MCF 10A (cell line): ENCODE results near the gene BLOC1S6. TPM values are rescaled to one million over a fixed set of nuclear protein-coding genes. Genes with fewer than 3 reads are reported as not detected.
A peak's percentile ranks its signal among the peaks of the same experiment; 100 is the strongest.

Source experiments
- BruUV-seq: library from RNA; stranded (reverse); fragments of 400-500 nt; replicated peaks from 2 replicates; lab custom pipeline; 2021; lab: Mats Ljungman, UMichigan
- CTCF ChIA-PET: fragments of 300-600 bp; sonication (Branson Sonifier 250); formaldehyde crosslinking; extraction: SDS; loops from one replicate; lab custom pipeline; 2021; ENCODE audit warnings: antibody characterized with exemption, inconsistent platforms; lab: Yijun Ruan, JAX
- POLR2A ChIA-PET: fragments of 300-600, 350-650 bp; sonication (Branson Sonifier 250); formaldehyde crosslinking; extraction: SDS; loops from one replicate; lab custom pipeline; 2020; ENCODE audit warnings: antibody characterized with exemption, inconsistent platforms; lab: Yijun Ruan, JAX
- DNase-seq: peaks from one replicate; pipeline ENCODE4 v3.0.0-alpha.2; 2018; ENCODE audit not compliant: unreplicated experiment
- H3K27ac Mint-ChIP-seq: one replicate; pipeline ENCODE4 v1.8.0; 2022; ENCODE audit warnings: mild to moderate bottlenecking, low read depth, mixed read lengths; ENCODE audit not compliant: unreplicated experiment
- H3K27me3 Mint-ChIP-seq: one replicate; pipeline ENCODE4 v1.8.0; 2022; ENCODE audit warnings: mixed read lengths; ENCODE audit not compliant: insufficient read depth, unreplicated experiment
- H3K36me3 Mint-ChIP-seq: one replicate; pipeline ENCODE4 v1.8.0; 2022; ENCODE audit warnings: mild to moderate bottlenecking, moderate library complexity, mixed read lengths; ENCODE audit not compliant: insufficient read depth, unreplicated experiment
- H3K4me1 Mint-ChIP-seq: one replicate; pipeline ENCODE4 v1.8.0; 2022; ENCODE audit warnings: mixed read lengths; ENCODE audit not compliant: insufficient read depth, unreplicated experiment
- H3K4me3 Mint-ChIP-seq: one replicate; pipeline ENCODE4 v1.8.0; 2022; ENCODE audit warnings: mild to moderate bottlenecking, moderate library complexity, mixed read lengths; ENCODE audit not compliant: unreplicated experiment
- H3K9me3 Mint-ChIP-seq: one replicate; pipeline ENCODE4 v1.8.0; 2022; ENCODE audit warnings: mixed read lengths; ENCODE audit not compliant: unreplicated experiment
- CTCF ChIP-seq: fragments of 200-600 bp; IDR thresholded peaks from one replicate; pipeline ENCODE4 v1.8.0; 2022; ENCODE audit warnings: antibody characterized with exemption, mild to moderate bottlenecking; ENCODE audit not compliant: unreplicated experiment
- intact Hi-C: fragments of 100-400 bp; cut with micrococcal nuclease; formaldehyde crosslinking; loops from 2 replicates; pipeline ENCODE4 v1.14.1; 2022
- total RNA-seq: library from RNA; stranded (reverse); gene quantifications from 2 replicates; pipeline ENCODE4 v1.2.3, GENCODE V29; 2022

The BLOC1S6 gene
- total RNA-seq, 1 experiment from 2014 or later: 54.6 TPM

DNA sequence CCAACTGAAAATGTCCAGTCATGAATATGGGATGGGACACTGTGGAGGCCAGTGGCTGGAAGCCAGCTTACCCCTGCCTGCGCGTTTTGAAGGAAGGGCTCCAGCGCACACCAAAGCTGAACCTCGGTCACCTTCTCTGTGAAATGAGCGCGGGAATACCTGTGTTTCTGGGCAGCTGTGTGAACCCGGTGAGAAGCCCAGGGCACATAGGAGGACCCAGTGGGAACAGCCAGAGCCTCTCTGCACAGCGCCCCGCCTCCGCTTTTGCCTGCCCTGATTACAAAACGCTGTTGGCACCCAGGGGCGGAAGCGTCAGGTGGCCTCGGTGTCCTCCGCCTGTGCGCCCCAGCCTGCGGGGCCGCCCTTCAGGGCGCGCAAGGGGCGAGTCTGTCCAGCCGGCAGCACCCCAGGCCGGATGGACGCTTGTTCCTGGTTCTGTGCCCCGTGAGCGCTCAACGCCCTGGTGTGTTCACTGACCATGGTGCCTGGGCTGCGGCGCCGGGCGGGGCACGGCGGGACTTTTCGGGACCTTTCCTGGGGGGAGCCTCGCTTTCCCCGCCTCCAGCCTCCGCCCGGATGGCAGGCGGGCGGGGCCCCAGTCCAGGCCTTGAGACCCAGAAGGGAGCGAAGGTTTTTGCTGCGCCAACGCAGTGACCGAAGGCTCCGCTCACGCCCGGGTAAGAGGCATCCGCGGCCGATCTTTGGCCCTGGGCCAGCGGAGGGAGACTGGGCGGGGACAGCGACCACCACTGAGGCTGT lies 47.4 kb downstream of the BLOC1S6 start, which contains the start of gene SQOR:
SQOR (plus strand) TSS at position 598 of the 759 bp plus-strand sequence. CDS start 23,895 bp downstream, outside the sequence.
- peak; percentile 90 for DNase-seq
- TF ChIP-seq CTCF: no peak
- H3K4me1 Mint-ChIP-seq: peaks cover 34% of the 10 kb centered on the region
- no peaks in the 10 kb centered on the region for H3K9me3 Mint-ChIP-seq
- intact Hi-C loops: no loop called here
- peaks cover 8% of the 10 kb centered on the region for H3K36me3 Mint-ChIP-seq
- H3K27me3 Mint-ChIP-seq: no peaks in the 10 kb centered on the region
- CTCF ChIA-PET: interaction anchor here (0.5 to 2.8 kb wide), 9 partner anchors 9 to 215 kb away, joined by 3 to 11 read pairs (median 5); no protein-coding TSS in a partner anchor
- POLR2A ChIA-PET: interaction anchor here (0.6 to 3.3 kb wide), 10 partner anchors 8 to 248 kb away, joined by 3 to 56 read pairs (median 5); partner anchors contain the start of gene BLOC1S6
- no TSS peak for BruUV-seq
- H3K27ac Mint-ChIP-seq: peak within 1 kb of the TSS; percentile 92
- H3K4me3 Mint-ChIP-seq: peak within 1 kb of the TSS; percentile 99

DNA sequence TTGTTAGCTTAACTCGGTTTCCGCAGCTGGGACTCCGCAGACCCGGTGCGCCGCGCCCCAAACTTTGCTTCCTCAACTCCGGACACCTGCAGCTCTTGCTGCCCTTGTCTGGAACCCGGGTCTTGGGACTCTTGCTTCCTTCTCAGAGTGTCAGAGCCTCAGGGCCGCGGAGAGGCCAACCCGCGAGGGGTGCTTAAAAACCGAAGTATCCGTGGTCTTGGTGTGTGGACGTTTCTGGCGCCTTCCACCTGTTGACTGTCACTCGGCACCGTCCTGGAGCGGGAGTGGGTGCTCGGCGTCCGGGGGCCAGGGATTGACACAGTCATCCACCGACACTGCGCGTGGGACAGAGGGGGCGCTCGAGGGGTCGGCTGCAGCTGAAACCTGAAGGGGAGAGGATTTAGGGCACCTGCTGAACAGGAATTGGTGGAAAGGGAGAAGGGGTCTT lies 48.0 kb downstream of the BLOC1S6 start:
- Mint-ChIP-seq H3K36me3 (peaks cover 8% of the 10 kb centered on the region), H3K27ac (peak overlapping the region; percentile 92), H3K4me3 (peak overlapping the region; percentile 99), H3K4me1 (peaks cover 40% of the 10 kb centered on the region), H3K27me3 (no peaks in the 10 kb centered on the region), H3K9me3 (no peaks in the 10 kb centered on the region)
- ChIA-PET CTCF (interaction anchor here (0.7 to 2.8 kb wide), 10 partner anchors 9 to 470 kb away, joined by 3 to 11 read pairs (median 4); no protein-coding TSS in a partner anchor), POLR2A (interaction anchor here (0.7 to 3.3 kb wide), 8 partner anchors 9 to 233 kb away, joined by 3 to 56 read pairs (median 6); partner anchors contain the start of gene BLOC1S6)
- no peak for DNase-seq
- intact Hi-C loops: no loop called here
- peak; percentile 29 for TF ChIP-seq CTCF
- BruUV-seq: TSS peak; percentile 38

GRCh38 chr15:45635763-45636292 lies 48.6 kb downstream of the BLOC1S6 start:
- Mint-ChIP-seq H3K4me1 (peaks cover 45% of the 10 kb centered on the region), H3K27me3 (no peaks in the 10 kb centered on the region), H3K9me3 (no peaks in the 10 kb centered on the region), H3K27ac (peak overlapping the region; percentile 92), H3K4me3 (peak overlapping the region; percentile 99), H3K36me3 (peaks cover 8% of the 10 kb centered on the region)
- TF ChIP-seq CTCF: no peak
- ChIA-PET CTCF (interaction anchor here (0.7 to 2.8 kb wide), 7 partner anchors 8 to 470 kb away, joined by 3 to 11 read pairs (median 4); no protein-coding TSS in a partner anchor), POLR2A (interaction anchor here (0.6 to 3.3 kb wide), 9 partner anchors 9 to 233 kb away, joined by 3 to 56 read pairs (median 5); partner anchors contain the start of gene BLOC1S6)
- DNase-seq: no peak
- BruUV-seq: no TSS peak
- intact Hi-C loops: no loop called here
